HFF-Myc (cell line): ENCODE data around the gene ATXN1L.

Source experiments
- DNase-seq: peaks from one replicate; pipeline ENCODE4 v3.0.0-alpha.2; 2011; ENCODE audit warnings: low read depth; ENCODE audit errors: extremely low read depth
- H3K4me3 ChIP-seq: replicated peaks from 2 replicates; pipeline ENCODE4 v1.5.1; 2011; ENCODE audit warnings: low read depth, mild to moderate bottlenecking, control low read depth, low read length
- CTCF ChIP-seq: IDR thresholded peaks from 2 replicates; pipeline ENCODE4 v1.5.1; 2012; ENCODE audit warnings: mild to moderate bottlenecking, low read depth, low read length, control low read depth; ENCODE audit errors: missing control alignments

ATXN1L gene

DNA sequence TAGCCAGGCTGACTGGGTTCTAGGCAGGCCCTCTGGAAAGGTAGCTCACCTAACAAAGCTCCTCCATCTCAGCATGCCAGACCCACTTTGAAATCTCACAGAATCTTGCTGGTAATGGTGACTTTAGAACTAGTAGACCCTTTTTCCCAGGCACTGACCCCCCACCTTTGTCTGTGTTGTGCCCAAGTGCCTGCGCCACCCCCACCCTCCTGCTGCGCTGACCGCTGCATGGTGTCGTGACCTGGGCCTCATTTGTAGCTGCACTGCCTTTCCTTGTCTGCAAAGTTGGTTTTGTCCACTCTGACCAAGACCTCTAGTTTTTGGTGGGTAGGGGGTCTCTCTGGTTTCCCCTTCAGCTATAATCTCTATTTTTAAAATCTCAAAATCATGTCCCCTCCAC is 6.8 kb downstream of the ATXN1L start:
- DNase-seq, result no peak
- H3K4me3 ChIP-seq, result no peak overlapping the region
- no peak for TF ChIP-seq CTCF

GRCh38 chr16:71853413-71853812 is 7.6 kb downstream of the ATXN1L start:
- no peak for DNase-seq

GRCh38 chr16:71854369-71854948 is 8.7 kb downstream of the ATXN1L start:
- no peak overlapping the region for H3K4me3 ChIP-seq
- no peak for DNase-seq
- TF ChIP-seq CTCF, result no peak

More at GRCh38 chr16:71853413-71853812, 7.6 kb downstream of the ATXN1L start:
- H3K4me3 ChIP-seq, result no peak overlapping the region
- no peak for TF ChIP-seq CTCF

- H3K4me3 ChIP-seq, result no peak overlapping the region
- DNase-seq, result no peak
- TF ChIP-seq CTCF, result no peak
Observed at GRCh38 chr16:71855937-71856662, 10.3 kb downstream of the ATXN1L start.

GRCh38 chr16:71859762-71860521 is 14.2 kb downstream of the ATXN1L start:
- no peak for TF ChIP-seq CTCF
- H3K4me3 ChIP-seq, result no peak overlapping the region
- no peak for DNase-seq

- DNase-seq, result no peak
- H3K4me3 ChIP-seq, result no peak overlapping the region
- TF ChIP-seq CTCF, result no peak
Observed at GRCh38 chr16:71863995-71864394, 18.2 kb downstream of the ATXN1L start.
